Adrenal gland (tissue), 5 donors: ENCODE measurements around the gene GRID1.

Experiments
- CTCF ChIP-seq, 6 experiments: fragments of 450-650 bp in 4 of 6; fragments of 200-600 bp in 2 of 6; sonication (generic) in 1 of 6; IDR thresholded peaks; 1 replicate in 5 of 6; 2 replicates in 1 of 6; pipeline versions ENCODE4 v1.5.1 to v1.8.0; 2016 to 2021; ENCODE audit warnings: antibody characterized with exemption in 6 of 6, mild to moderate bottlenecking in 2 of 6, moderate library complexity in 1 of 6
- POLR2A ChIP-seq, 2 donors: fragments of 450-650 bp; IDR thresholded peaks; one replicate each; pipeline ENCODE4 v1.6.1; 2017; ENCODE audit warnings: antibody characterized with exemption in 2 of 2, mild to moderate bottlenecking in 2 of 2, moderate library complexity in 1 of 2
- donor health status: DM: no; HTN: no; CAD: no.

- TF ChIP-seq POLR2A (IDR thresholded peaks at IDR 0.05) (no peak), CTCF (IDR thresholded peaks at IDR 0.05) (no peak)
These were observed 442.1 kb downstream of the GRID1 start for GRCh38 chr10:85924382-85925102.
